H9 (cell line): Measurements from ENCODE around the gene ZBTB25. TPM values are rescaled to one million over a fixed set of nuclear protein-coding genes. Genes with fewer than 3 reads are reported as not detected.
A peak's percentile ranks its signal among the peaks of the same experiment; 100 is the strongest.

ENCODE experiments used
- DNase-seq: peaks from one replicate; pipeline ENCODE4 v3.0.0-alpha.2; 2017
- H2AFZ ChIP-seq: one replicate; pipeline ENCODE4 v1.6.1; 2013; ENCODE audit warnings: mild to moderate bottlenecking, low read length, control low read depth, moderate library complexity
- H2AK5ac ChIP-seq: 2 replicates; pipeline ENCODE4 v1.6.1; 2013; ENCODE audit warnings: low read length, control low read depth, mixed read lengths; ENCODE audit not compliant: insufficient read length
- H2BK120ac ChIP-seq: one replicate; pipeline ENCODE4 v1.6.1; 2013; ENCODE audit warnings: low read depth, mild to moderate bottlenecking, low read length, control low read depth, inconsistent platforms; ENCODE audit not compliant: poor library complexity, severe bottlenecking
- H2BK12ac ChIP-seq: 2 replicates; pipeline ENCODE4 v1.6.1; 2013; ENCODE audit warnings: low read length, control low read depth, mixed read lengths, low read depth; ENCODE audit not compliant: insufficient read length
- H2BK15ac ChIP-seq: 2 replicates; pipeline ENCODE4 v1.6.1; 2013; ENCODE audit warnings: low read depth, low read length, control low read depth
- H2BK20ac ChIP-seq: one replicate; pipeline ENCODE4 v1.6.1; 2013; ENCODE audit warnings: low read depth, mild to moderate bottlenecking, low read length, control low read depth, inconsistent platforms; ENCODE audit not compliant: poor library complexity, severe bottlenecking
- H2BK5ac ChIP-seq: 2 replicates; pipeline ENCODE4 v1.6.1; 2013; ENCODE audit warnings: low read length, control low read depth, mixed read lengths; ENCODE audit not compliant: insufficient read length
- H3K14ac ChIP-seq: 2 replicates; pipeline ENCODE4 v1.6.1; 2013; ENCODE audit warnings: low read length, control low read depth; ENCODE audit not compliant: insufficient read depth
- H3K18ac ChIP-seq: 2 replicates; pipeline ENCODE4 v1.6.1; 2013; ENCODE audit warnings: low read depth, mild to moderate bottlenecking, mixed read lengths, low read length, control low read depth; ENCODE audit not compliant: insufficient read length
- H3K23ac ChIP-seq: 2 replicates; pipeline ENCODE4 v1.6.1; 2013; ENCODE audit warnings: low read length, control low read depth, mixed read lengths, low read depth; ENCODE audit not compliant: insufficient read length
- H3K23me2 ChIP-seq: 2 replicates; pipeline ENCODE4 v1.6.1; 2013; ENCODE audit warnings: low read depth, mild to moderate bottlenecking, mixed read lengths, low read length, control low read depth; ENCODE audit not compliant: insufficient read length, poor library complexity, severe bottlenecking
- H3K27ac ChIP-seq: 2 replicates; pipeline ENCODE4 v1.5.1; 2013; ENCODE audit warnings: low read length, control low read depth, mixed read lengths, low read depth; ENCODE audit not compliant: insufficient read length
- H3K27me3 ChIP-seq: 2 replicates; pipeline ENCODE4 v1.6.1; 2013; ENCODE audit warnings: low read length, control low read depth, inconsistent platforms; ENCODE audit not compliant: insufficient read depth
- H3K4ac ChIP-seq: 2 replicates; pipeline ENCODE4 v1.6.1; 2013; ENCODE audit warnings: low read depth, mild to moderate bottlenecking, control low read depth, inconsistent platforms, low read length, moderate library complexity
- H3K4me1 ChIP-seq: 2 replicates; pipeline ENCODE4 v1.6.1; 2013; ENCODE audit warnings: low read length, control low read depth, inconsistent platforms; ENCODE audit not compliant: insufficient read depth
- H3K4me2 ChIP-seq: 2 replicates; pipeline ENCODE4 v1.6.1; 2013; ENCODE audit warnings: low read length, control low read depth, mixed read lengths; ENCODE audit not compliant: insufficient read length, insufficient read depth
- H3K56ac ChIP-seq: 2 replicates; pipeline ENCODE4 v1.6.1; 2013; ENCODE audit warnings: low read depth, mild to moderate bottlenecking, mixed read lengths, low read length, control low read depth; ENCODE audit not compliant: insufficient read length
- H3K79me1 ChIP-seq: 2 replicates; pipeline ENCODE4 v1.6.1; 2013; ENCODE audit warnings: low read depth, mild to moderate bottlenecking, moderate library complexity, low read length, control low read depth, inconsistent platforms; ENCODE audit not compliant: insufficient read depth, poor library complexity, severe bottlenecking
- H3K79me2 ChIP-seq: 2 replicates; pipeline ENCODE4 v1.6.1; 2013; ENCODE audit warnings: low read length, control low read depth, inconsistent platforms; ENCODE audit not compliant: insufficient read depth
- H3K9ac ChIP-seq: 2 replicates; pipeline ENCODE4 v1.6.1; 2013; ENCODE audit warnings: low read length, control low read depth, mixed read lengths; ENCODE audit not compliant: insufficient read length; ENCODE audit errors: extremely low read depth
- H3K9me3 ChIP-seq: one replicate; pipeline ENCODE4 v1.6.1; 2013; ENCODE audit warnings: low read depth, low read length, inconsistent platforms; ENCODE audit not compliant: control insufficient read depth
- H3T11ph ChIP-seq: one replicate; pipeline ENCODE4 v1.6.1; 2013; ENCODE audit warnings: mild to moderate bottlenecking, low read length, control low read depth, inconsistent platforms
- H4K20me1 ChIP-seq: one replicate; pipeline ENCODE4 v1.6.1; 2013; ENCODE audit not compliant: control insufficient read depth, insufficient read length, insufficient read depth
- H4K5ac ChIP-seq: 2 replicates; pipeline ENCODE4 v1.6.1; 2013; ENCODE audit warnings: low read depth, mild to moderate bottlenecking, mixed read lengths, low read length, control low read depth; ENCODE audit not compliant: insufficient read length
- H4K8ac ChIP-seq: replicated peaks from 2 replicates; pipeline ENCODE4 v1.6.1; 2013; ENCODE audit warnings: low read length, control low read depth, mixed read lengths, low read depth; ENCODE audit not compliant: insufficient read length
- H4K91ac ChIP-seq: 2 replicates; pipeline ENCODE4 v1.6.1; 2013; ENCODE audit warnings: low read depth, mild to moderate bottlenecking, moderate library complexity, mixed read lengths, low read length, control low read depth; ENCODE audit not compliant: insufficient read length
- H3K27ac Mint-ChIP-seq, 3 experiments: 2 replicates in 2 of 3; 3 replicates in 1 of 3; pipeline ENCODE4 v1.8.0; 2020 to 2021; ENCODE audit warnings: mixed read lengths in 3 of 3, mild to moderate bottlenecking in 1 of 3, moderate library complexity in 1 of 3
- H3K27me3 Mint-ChIP-seq: 2 replicates; pipeline ENCODE4 v1.8.0; 2021; ENCODE audit warnings: low read depth, mild to moderate bottlenecking, moderate library complexity, mixed read lengths
- H3K36me3 Mint-ChIP-seq, 3 experiments: 2 replicates in 2 of 3; 3 replicates in 1 of 3; pipeline ENCODE4 v1.8.0; 2020 to 2021; ENCODE audit warnings: low read depth in 3 of 3, mixed read lengths in 3 of 3; ENCODE audit not compliant: insufficient read depth in 1 of 3
- H3K4me1 Mint-ChIP-seq, 2 experiments: 2 replicates each; pipeline ENCODE4 v1.8.0; 2020; ENCODE audit warnings: mixed read lengths in 2 of 2
- H3K4me3 Mint-ChIP-seq, 2 experiments: 2 replicates in 1 of 2; 3 replicates in 1 of 2; pipeline ENCODE4 v1.8.0; 2020 to 2021; ENCODE audit warnings: mild to moderate bottlenecking in 2 of 2, mixed read lengths in 2 of 2, moderate library complexity in 1 of 2
- H3K9me3 Mint-ChIP-seq, 2 experiments: 2 replicates in 1 of 2; 3 replicates in 1 of 2; pipeline ENCODE4 v1.8.0; 2020; ENCODE audit warnings: mild to moderate bottlenecking in 2 of 2, mixed read lengths in 2 of 2, moderate library complexity in 1 of 2
- CTCF ChIP-seq: fragments of 200-600 bp; sonication (generic); conservative IDR thresholded peaks from 3 replicates; pipeline ENCODE4 v1.8.0; 2021; ENCODE audit warnings: antibody characterized with exemption, mild to moderate bottlenecking
- WGBS: extraction: QIAGEN DNeasy Blood & Tissue Kit; methylation state at CpG from one replicate; pipeline ENCODE4 v1.1.7; 2013; ENCODE audit warnings: missing lambda C conversion rate, low lambda C conversion rate, mixed read lengths; ENCODE audit not compliant: insufficient read length; ENCODE audit errors: extremely low coverage; 5-methylcytosine and 5-hydroxymethylcytosine counted together
- total RNA-seq: library from RNA; stranded (reverse); gene quantifications from 2 replicates; pipeline ENCODE4 v1.2.1, GENCODE V29; 2021

The ZBTB25 gene
- total RNA-seq, 1 experiment from 2014 or later = 8.2 TPM

DNA sequence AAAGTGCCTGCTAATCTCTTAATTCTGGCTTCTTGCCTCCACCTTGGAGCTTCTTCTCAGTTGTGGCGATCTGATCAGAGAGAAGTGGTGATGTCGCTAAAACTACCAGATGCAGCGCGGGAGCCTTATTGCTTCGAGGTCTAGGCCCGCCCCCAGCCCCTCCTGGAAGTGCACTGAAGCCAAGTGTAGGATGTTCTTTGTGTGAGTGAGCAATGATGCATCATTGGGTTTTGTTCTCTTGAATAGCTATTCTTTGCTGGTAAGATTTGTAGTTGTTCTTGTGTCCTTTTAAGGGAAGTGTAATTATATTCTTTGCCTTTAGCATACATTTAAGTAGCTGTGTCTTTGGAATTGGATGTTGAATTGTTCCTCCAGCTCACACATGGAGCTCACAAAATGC is 79.7 kb downstream of the ZBTB25 start:
- no peak overlapping the region for H2BK120ac ChIP-seq
- no peaks in the 10 kb centered on the region for H3K9me3 ChIP-seq
- no peak overlapping the region for H4K5ac ChIP-seq
- no peaks in the 10 kb centered on the region for H3K79me2 ChIP-seq
- no peak overlapping the region for H3K4ac ChIP-seq
- no peaks in the 10 kb centered on the region for H3K9me3 Mint-ChIP-seq
- H3K23ac ChIP-seq = no peak overlapping the region
- H3T11ph ChIP-seq = no peak overlapping the region
- peaks cover 53 to 95% (median 86%) of the 10 kb centered on the region in 3 experiments; a peak in 6 of 7 replicates for H3K36me3 Mint-ChIP-seq
- no peak overlapping the region for H3K4me2 ChIP-seq
- no peak overlapping the region for H2BK20ac ChIP-seq
- no peak overlapping the region for H3K56ac ChIP-seq
- H3K14ac ChIP-seq = no peak overlapping the region
- no peak overlapping the region for H3K9ac ChIP-seq
- no CpG with 5 or more reads among the region's 6 CpGs for WGBS
- no peaks in the 10 kb centered on the region for H3K4me1 ChIP-seq
- no peak overlapping the region for H2BK15ac ChIP-seq
- no peak overlapping the region for H3K4me3 Mint-ChIP-seq
- no peak for TF ChIP-seq CTCF
- H4K8ac ChIP-seq = no peak overlapping the region
- no peak overlapping the region for H3K18ac ChIP-seq
- no peaks in the 10 kb centered on the region for H3K4me1 Mint-ChIP-seq
- no peaks in the 10 kb centered on the region for H3K79me1 ChIP-seq
- DNase-seq = no peak
- no peaks in the 10 kb centered on the region for H3K27me3 ChIP-seq
- no peaks in the 10 kb centered on the region for H4K20me1 ChIP-seq
- no peaks in the 10 kb centered on the region for H3K27me3 Mint-ChIP-seq
- H2AFZ ChIP-seq = no peak overlapping the region
- H3K27ac ChIP-seq = no peak overlapping the region
- H2BK12ac ChIP-seq = no peak overlapping the region
- no peak overlapping the region for H2BK5ac ChIP-seq
- H4K91ac ChIP-seq = no peak overlapping the region
- no peak overlapping the region for H2AK5ac ChIP-seq
- peak overlapping the region in 1 of 3 experiments; percentile 65; a peak in 1 of 7 replicates for H3K27ac Mint-ChIP-seq
- peaks cover 2% of the 10 kb centered on the region for H3K23me2 ChIP-seq
